ENCODE results near the gene POLN. TPM values are rescaled to one million over a fixed set of nuclear protein-coding genes. Genes with fewer than 3 reads are reported as not detected.

Gene POLN
- total RNA-seq, 1 donor: 4.9 TPM

DNA sequence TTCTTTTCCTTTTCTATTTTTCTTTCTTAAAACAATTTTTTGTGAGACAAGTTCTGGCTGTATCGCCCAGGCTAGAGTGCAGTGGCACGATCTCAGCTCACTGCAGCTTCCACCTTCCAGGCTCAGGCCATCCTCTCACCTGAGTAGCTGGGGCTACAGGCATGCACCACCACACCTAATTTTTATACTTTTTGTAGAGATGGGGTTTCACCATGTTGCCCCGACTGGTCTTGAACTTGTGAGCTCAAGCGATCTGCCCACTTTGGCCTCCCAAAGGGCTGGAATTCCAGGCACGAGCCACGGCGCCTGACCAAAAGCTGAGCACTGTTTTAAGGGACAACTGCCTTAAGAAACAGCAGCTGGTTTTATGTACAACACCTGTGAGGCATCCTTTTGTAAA, 192.1 kb downstream of the POLN start:
- no peak for TF ChIP-seq CTCF (IDR thresholded peaks at IDR 0.05; ENCODE audit: insufficient read depth, low read length)

DNA sequence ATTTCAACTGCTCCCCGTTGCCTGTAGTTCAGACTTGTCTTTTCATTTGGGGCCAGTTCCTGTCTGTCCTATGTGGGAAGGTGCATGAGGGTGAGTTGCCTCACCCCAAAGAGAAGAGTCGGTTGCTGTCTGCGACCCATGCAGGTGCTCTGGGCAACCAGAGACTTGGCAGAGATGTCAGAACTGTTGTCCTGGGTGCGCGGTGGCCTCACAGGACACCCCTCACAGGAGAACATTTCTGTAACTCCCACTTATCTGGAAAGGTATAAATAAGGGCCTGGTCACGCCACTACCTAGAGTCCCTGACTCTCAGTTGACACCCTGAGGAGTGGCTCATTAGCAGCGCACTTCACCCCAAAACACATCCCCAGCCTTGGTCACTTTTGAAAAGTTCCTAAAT, 192.5 kb downstream of the POLN start:
- TF ChIP-seq CTCF (IDR thresholded peaks at IDR 0.05; ENCODE audit: insufficient read depth, low read length): no peak

More for the DNA sequence above, 192.1 kb downstream of the POLN start:
- no peak for DNase-seq (ENCODE audit: low read depth)
- no peak overlapping the region for H3K4me3 ChIP-seq (ENCODE audit: low read depth, low read length)

GRCh38 chr4:2048831-2049230, 193.1 kb downstream of the POLN start:
- no peak for TF ChIP-seq CTCF (IDR thresholded peaks at IDR 0.05; ENCODE audit: insufficient read depth, low read length)
- no peak overlapping the region for H3K4me3 ChIP-seq (ENCODE audit: low read depth, low read length)
- DNase-seq (ENCODE audit: low read depth): peak; percentile 13

More for the DNA sequence above, 192.5 kb downstream of the POLN start:
- no peak for DNase-seq (ENCODE audit: low read depth)
- no peak overlapping the region for H3K4me3 ChIP-seq (ENCODE audit: low read depth, low read length)

- H3K4me3 ChIP-seq (ENCODE audit: low read depth, low read length): no peak overlapping the region
- TF ChIP-seq CTCF (IDR thresholded peaks at IDR 0.05; ENCODE audit: insufficient read depth, low read length): no peak
- no peak for DNase-seq (ENCODE audit: low read depth)
Measured at GRCh38 chr4:2047781-2048581, 193.9 kb downstream of the POLN start.

DNA sequence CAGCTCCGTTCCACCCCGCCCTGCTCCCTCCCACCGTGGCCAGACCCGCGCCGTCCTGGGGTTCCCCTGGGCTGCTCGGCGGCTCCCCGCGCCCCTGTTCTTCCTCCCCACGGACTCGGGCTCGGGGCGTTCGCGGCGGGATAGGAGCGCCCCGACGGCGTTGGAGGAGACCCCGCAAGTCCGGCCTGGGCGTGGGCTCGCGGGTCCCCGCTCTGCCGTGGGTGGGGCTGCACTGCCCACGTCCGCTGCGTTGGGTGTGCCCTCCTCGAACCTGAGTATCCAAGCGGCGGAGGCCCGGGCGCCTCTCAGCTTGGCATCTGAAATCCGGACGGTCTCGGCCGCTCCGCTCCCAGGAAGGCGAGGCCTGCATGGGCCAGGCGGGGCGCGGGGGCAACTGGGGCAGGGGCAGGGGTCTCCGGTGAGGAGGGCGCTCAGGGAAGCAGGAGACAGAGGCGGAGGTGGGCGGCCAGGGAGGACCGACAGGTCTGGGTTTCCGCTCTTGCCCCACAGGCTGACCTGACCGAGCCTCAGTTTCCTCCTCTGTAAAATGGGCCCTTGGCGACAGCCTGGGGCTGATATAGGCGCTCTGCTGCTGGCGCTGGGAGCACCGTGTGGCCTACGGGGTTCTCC, 194.8 kb downstream of the POLN start:
- no peak for TF ChIP-seq CTCF (IDR thresholded peaks at IDR 0.05; ENCODE audit: insufficient read depth, low read length)
- no peak for DNase-seq (ENCODE audit: low read depth)
- no peak overlapping the region for H3K4me3 ChIP-seq (ENCODE audit: low read depth, low read length)

GRCh38 chr4:2046031-2046961, 195.6 kb downstream of the POLN start:
- no peak for DNase-seq (ENCODE audit: low read depth)
- TF ChIP-seq CTCF (IDR thresholded peaks at IDR 0.05; ENCODE audit: insufficient read depth, low read length): no peak
- H3K4me3 ChIP-seq (ENCODE audit: low read depth, low read length): no peak overlapping the region
